ENCODE data around the gene HERC2. TPM values are rescaled to one million over a fixed set of nuclear protein-coding genes. Genes with fewer than 3 reads are reported as not detected.
"Not testable (repeated sequence)": the region's sequence is repeated elsewhere in the genome, so short reads cannot be mapped to it uniquely, and the experiment has no call there.

The HERC2 gene
- total RNA-seq, 2 donors from 2014 or later = 36.7 to 42.9 TPM

DNA sequence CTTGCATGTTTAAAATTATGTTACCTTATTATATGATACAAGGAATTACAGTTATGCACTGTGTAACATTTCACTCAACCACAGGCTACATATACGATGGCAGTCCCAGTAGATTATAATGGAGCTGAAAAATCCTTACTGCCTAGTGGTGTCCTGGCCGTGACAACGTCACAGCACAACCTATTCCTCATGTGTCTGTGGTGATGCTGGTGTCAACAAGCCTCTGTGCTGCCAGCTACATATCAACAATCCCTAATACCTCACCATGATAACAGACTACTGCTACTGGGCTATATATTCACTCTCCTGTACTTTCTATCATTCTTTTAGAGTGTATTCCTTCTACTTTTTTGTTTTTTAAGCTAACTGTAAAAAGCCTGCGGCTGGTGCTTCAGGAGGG, 142.7 kb downstream of the HERC2 start:
- Mint-ChIP-seq H3K27ac (peak overlapping the region; percentile 72), H3K36me3 (ENCODE audit: insufficient read depth in 2 of 2) (peaks cover 2 to 6% of the 10 kb centered on the region in 2 donors), H3K4me3 (no peak overlapping the region), H3K9me3 (no peaks in the 10 kb centered on the region), H3K27me3 (ENCODE audit: low read depth) (no peaks in the 10 kb centered on the region), H3K4me1 (ENCODE audit: low read depth) (no peaks in the 10 kb centered on the region)
- no peak for DNase-seq
- no peak for ATAC-seq (replicated peaks in 1 of 2)

GRCh38 chr15:28178727-28179126, 143.3 kb downstream of the HERC2 start:
- ATAC-seq (replicated peaks in 1 of 2) (no peak), DNase-seq (no peak)
- no peak overlapping the region for H3K4me3 Mint-ChIP-seq
- no peaks in the 10 kb centered on the region for H3K4me1 Mint-ChIP-seq (ENCODE audit: low read depth)
- H3K9me3 Mint-ChIP-seq = no peaks in the 10 kb centered on the region
- H3K27ac Mint-ChIP-seq = no peak overlapping the region
- no peaks in the 10 kb centered on the region for H3K27me3 Mint-ChIP-seq (ENCODE audit: low read depth)
- peaks cover 2 to 6% of the 10 kb centered on the region in 2 donors for H3K36me3 Mint-ChIP-seq (ENCODE audit: insufficient read depth in 2 of 2)

- Mint-ChIP-seq H3K27me3 (ENCODE audit: low read depth) (no peaks in the 10 kb centered on the region), H3K27ac (no peak overlapping the region), H3K4me1 (ENCODE audit: low read depth) (no peaks in the 10 kb centered on the region), H3K4me3 (no peak overlapping the region), H3K36me3 (ENCODE audit: insufficient read depth in 2 of 2) (peaks cover 2 to 9% of the 10 kb centered on the region in 2 donors), H3K9me3 (no peaks in the 10 kb centered on the region)
- ATAC-seq (replicated peaks in 1 of 2) (no peak), DNase-seq (no peak)
These were observed 143.7 kb downstream of the HERC2 start for GRCh38 chr15:28178290-28178689.

DNA sequence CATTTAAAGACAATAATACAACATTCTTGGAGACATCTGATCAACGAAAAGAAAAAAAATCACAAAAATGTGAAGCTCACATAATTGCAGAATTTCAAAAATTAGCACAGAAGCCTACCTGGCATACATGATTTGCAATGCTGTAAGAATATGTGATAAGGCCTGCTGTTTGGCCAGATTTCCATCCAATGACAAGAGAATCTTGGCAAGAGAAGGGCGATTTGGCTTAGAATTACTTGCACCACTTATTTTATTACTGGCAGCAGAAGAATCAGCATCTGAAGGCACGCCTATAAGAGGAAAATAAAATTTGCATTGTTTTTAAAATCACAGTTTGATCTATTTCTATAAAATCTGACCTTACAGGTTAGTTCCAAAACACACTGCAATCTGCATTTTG, 152.6 kb downstream of the HERC2 start:
- DNase-seq = no peak
- no peak overlapping the region for H3K27ac Mint-ChIP-seq
- H3K36me3 Mint-ChIP-seq (ENCODE audit: insufficient read depth in 2 of 2) = peaks cover 7 to 27% of the 10 kb centered on the region in 2 donors
- H3K9me3 Mint-ChIP-seq = no peaks in the 10 kb centered on the region
- no peak for ATAC-seq (replicated peaks in 1 of 2)
- no peaks in the 10 kb centered on the region for H3K4me1 Mint-ChIP-seq (ENCODE audit: low read depth)
- no peaks in the 10 kb centered on the region for H3K27me3 Mint-ChIP-seq (ENCODE audit: low read depth)
- no peak overlapping the region for H3K4me3 Mint-ChIP-seq

- H3K36me3 Mint-ChIP-seq (ENCODE audit: insufficient read depth in 2 of 2) = peaks cover 7 to 26% of the 10 kb centered on the region in 2 donors
- H3K4me1 Mint-ChIP-seq (ENCODE audit: low read depth); ATAC-seq (replicated peaks in 1 of 2); H3K27me3 Mint-ChIP-seq (ENCODE audit: low read depth); DNase-seq; H3K9me3 Mint-ChIP-seq: not testable (repeated sequence)
- peak overlapping the region; percentile 88 for H3K27ac Mint-ChIP-seq
- peak overlapping the region in 1 of 2 donors; percentile 20 for H3K4me3 Mint-ChIP-seq
These were observed 153.4 kb downstream of the HERC2 start for GRCh38 chr15:28168405-28169121.

DNA sequence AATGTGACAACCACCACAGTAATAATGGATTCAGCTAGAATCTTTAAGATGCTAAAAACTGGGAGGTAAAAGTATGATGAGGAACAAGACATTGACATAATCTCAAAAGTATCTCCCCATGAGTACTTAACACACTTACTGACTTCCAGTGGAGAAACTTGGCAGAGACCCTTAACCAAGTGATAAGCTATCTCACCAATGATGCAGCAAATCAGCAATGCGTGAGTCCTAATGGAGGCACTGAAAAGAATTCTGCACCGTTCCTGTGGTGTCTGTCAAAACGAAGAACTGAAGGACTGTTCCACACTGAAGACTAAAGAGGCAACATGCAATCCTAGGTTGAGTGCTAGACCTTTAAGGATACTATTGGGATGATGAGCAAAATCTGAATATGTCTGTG, 154.9 kb downstream of the HERC2 start:
- DNase-seq (no peak), ATAC-seq (replicated peaks in 1 of 2) (no peak)
- no peak overlapping the region for H3K27ac Mint-ChIP-seq
- no peaks in the 10 kb centered on the region for H3K4me1 Mint-ChIP-seq (ENCODE audit: low read depth)
- H3K36me3 Mint-ChIP-seq (ENCODE audit: insufficient read depth in 2 of 2) = peaks cover 7 to 31% of the 10 kb centered on the region in 2 donors
- no peaks in the 10 kb centered on the region for H3K27me3 Mint-ChIP-seq (ENCODE audit: low read depth)
- no peak overlapping the region for H3K4me3 Mint-ChIP-seq
- H3K9me3 Mint-ChIP-seq = no peaks in the 10 kb centered on the region

- no peak overlapping the region for H3K27ac Mint-ChIP-seq
- no peaks in the 10 kb centered on the region for H3K4me1 Mint-ChIP-seq (ENCODE audit: low read depth)
- peaks cover 7 to 36% of the 10 kb centered on the region in 2 donors for H3K36me3 Mint-ChIP-seq (ENCODE audit: insufficient read depth in 2 of 2)
- no peak for DNase-seq
- no peaks in the 10 kb centered on the region for H3K9me3 Mint-ChIP-seq
- H3K4me3 Mint-ChIP-seq = no peak overlapping the region
- H3K27me3 Mint-ChIP-seq (ENCODE audit: low read depth) = no peaks in the 10 kb centered on the region
- no peak for ATAC-seq (replicated peaks in 1 of 2)
These were observed 156.2 kb downstream of the HERC2 start for GRCh38 chr15:28165791-28166190.

DNA sequence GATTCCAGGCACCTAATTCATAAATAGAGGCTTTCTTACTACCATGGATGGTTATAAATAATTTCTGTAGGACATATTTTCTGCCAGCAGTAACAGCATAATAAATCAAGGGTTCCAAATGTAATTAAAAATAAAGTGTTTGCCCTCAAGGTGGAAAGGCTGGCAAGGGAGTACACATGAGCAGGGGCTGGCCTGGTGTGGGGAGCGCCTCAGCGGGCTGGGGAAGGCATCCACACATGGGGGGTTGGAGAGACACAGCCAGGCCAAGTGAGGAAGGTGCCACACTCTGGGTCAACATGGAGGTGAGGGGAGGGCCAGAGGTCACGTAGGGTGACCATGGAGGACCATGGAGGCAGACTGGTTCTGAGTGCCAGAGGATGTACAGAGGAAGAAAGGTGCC, 157.1 kb downstream of the HERC2 start:
- Mint-ChIP-seq H3K36me3 (ENCODE audit: insufficient read depth in 2 of 2) (peaks cover 7 to 38% of the 10 kb centered on the region in 2 donors), H3K9me3 (no peaks in the 10 kb centered on the region), H3K27me3 (ENCODE audit: low read depth) (no peaks in the 10 kb centered on the region), H3K4me1 (ENCODE audit: low read depth) (no peaks in the 10 kb centered on the region), H3K27ac (peak overlapping the region; percentile 82), H3K4me3 (no peak overlapping the region)
- DNase-seq (no peak), ATAC-seq (replicated peaks in 1 of 2) (no peak)

DNA sequence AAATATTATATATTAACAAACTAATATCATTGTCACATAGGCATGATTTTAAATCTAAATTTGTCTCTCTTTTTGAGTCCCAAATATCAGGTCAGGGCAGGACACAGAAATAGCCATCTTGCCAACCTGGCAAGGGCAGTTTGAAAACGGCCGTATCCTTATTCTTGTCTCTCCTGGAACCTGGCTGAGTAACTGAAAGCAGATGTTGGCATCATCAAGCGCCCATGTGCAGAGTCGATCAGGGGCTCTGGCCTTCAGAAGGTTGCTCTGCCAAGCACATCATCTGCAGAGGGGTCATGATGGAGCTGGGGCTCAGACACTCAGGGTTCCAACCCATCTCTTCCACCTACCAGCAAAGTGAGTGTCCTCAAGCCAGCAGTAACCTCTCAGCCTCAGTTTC, 167.7 kb downstream of the HERC2 start:
- no peaks in the 10 kb centered on the region for H3K27me3 Mint-ChIP-seq (ENCODE audit: low read depth)
- H3K27ac Mint-ChIP-seq = no peak overlapping the region
- no peak for ATAC-seq (replicated peaks in 1 of 2)
- DNase-seq = no peak
- H3K9me3 Mint-ChIP-seq = peaks cover 9 to 10% of the 10 kb centered on the region in 2 donors
- H3K4me3 Mint-ChIP-seq = no peak overlapping the region
- peaks cover 5 to 34% of the 10 kb centered on the region in 2 donors for H3K36me3 Mint-ChIP-seq (ENCODE audit: insufficient read depth in 2 of 2)
- H3K4me1 Mint-ChIP-seq (ENCODE audit: low read depth) = no peaks in the 10 kb centered on the region

DNA sequence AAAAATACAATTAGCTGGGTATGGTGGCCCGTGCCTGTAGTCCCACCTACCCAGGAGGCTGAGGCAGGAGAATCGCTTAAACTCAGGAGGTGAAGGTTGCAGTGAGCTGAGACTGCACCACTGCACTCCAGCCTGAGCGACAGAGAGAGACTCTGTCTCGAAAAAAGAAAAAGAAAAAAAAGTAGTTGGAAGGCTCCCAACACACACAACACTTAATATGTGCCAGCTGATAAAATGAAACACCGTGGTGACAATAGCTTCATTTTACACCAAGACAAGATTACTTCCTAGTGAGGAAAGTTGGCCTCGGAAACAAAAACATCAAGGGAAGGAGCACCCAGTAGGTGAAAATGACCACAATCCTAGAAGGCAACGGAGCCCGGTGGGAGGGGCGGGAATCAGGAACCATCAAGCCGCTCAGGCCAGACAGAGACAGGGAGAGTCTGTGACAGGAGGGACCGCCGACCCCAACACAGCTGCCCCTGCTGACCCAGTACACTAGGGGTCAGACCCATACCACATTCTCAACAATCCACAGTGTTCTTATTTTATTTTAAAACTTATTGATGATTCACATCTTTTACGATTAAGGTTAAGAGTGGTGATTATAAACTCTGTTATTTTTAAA, 168.4 kb downstream of the HERC2 start:
- H3K9me3 Mint-ChIP-seq = peaks cover 9 to 15% of the 10 kb centered on the region in 2 donors
- no peaks in the 10 kb centered on the region for H3K27me3 Mint-ChIP-seq (ENCODE audit: low read depth)

GRCh38 chr15:28152538-28152923, 169.4 kb downstream of the HERC2 start:
- H3K27ac Mint-ChIP-seq = peak overlapping the region; percentile 13
- H3K4me3 Mint-ChIP-seq; H3K27me3 Mint-ChIP-seq (ENCODE audit: low read depth); H3K4me1 Mint-ChIP-seq (ENCODE audit: low read depth); ATAC-seq (replicated peaks in 1 of 2); DNase-seq: not testable (repeated sequence)
- peaks cover 7 to 15% of the 10 kb centered on the region in 2 donors for H3K9me3 Mint-ChIP-seq
- H3K36me3 Mint-ChIP-seq (ENCODE audit: insufficient read depth in 2 of 2) = peaks cover 8 to 33% of the 10 kb centered on the region in 2 donors

More for the DNA sequence above, 168.4 kb downstream of the HERC2 start:
- no peak for DNase-seq
- H3K27ac Mint-ChIP-seq = peak overlapping the region; percentile 7
- H3K36me3 Mint-ChIP-seq (ENCODE audit: insufficient read depth in 2 of 2) = peaks cover 5 to 38% of the 10 kb centered on the region in 2 donors
- ATAC-seq (replicated peaks in 1 of 2) = no peak
- no peaks in the 10 kb centered on the region for H3K4me1 Mint-ChIP-seq (ENCODE audit: low read depth)
- no peak overlapping the region for H3K4me3 Mint-ChIP-seq

GRCh38 chr15:28151864-28152537, 170.0 kb downstream of the HERC2 start:
- ATAC-seq (replicated peaks in 1 of 2) = peak in 1 of 2 donors; percentile 83
- Mint-ChIP-seq H3K36me3 (ENCODE audit: insufficient read depth in 2 of 2) (peaks cover 8 to 30% of the 10 kb centered on the region in 2 donors), H3K27ac (peak overlapping the region; percentile 13), H3K9me3 (peaks cover 7 to 15% of the 10 kb centered on the region in 2 donors)
- not testable (repeated sequence) for H3K27me3 Mint-ChIP-seq (ENCODE audit: low read depth); DNase-seq; H3K4me3 Mint-ChIP-seq; H3K4me1 Mint-ChIP-seq (ENCODE audit: low read depth)

- H3K27ac Mint-ChIP-seq = peak overlapping the region; percentile 85
- no peaks in the 10 kb centered on the region for H3K27me3 Mint-ChIP-seq (ENCODE audit: low read depth)
- H3K36me3 Mint-ChIP-seq (ENCODE audit: insufficient read depth in 2 of 2) = peaks cover 9 to 29% of the 10 kb centered on the region in 2 donors
- H3K4me3 Mint-ChIP-seq = no peak overlapping the region
- H3K4me1 Mint-ChIP-seq (ENCODE audit: low read depth) = no peaks in the 10 kb centered on the region
- ATAC-seq (replicated peaks in 1 of 2) (no peak), DNase-seq (no peak)
- H3K9me3 Mint-ChIP-seq = peaks cover 5 to 15% of the 10 kb centered on the region in 2 donors
These were observed 174.2 kb downstream of the HERC2 start for GRCh38 chr15:28147801-28148200.

All from activated T-cell treated with anti-CD3 and anti-CD28 coated beads, Interleukin-2, amount 50 U/mL, for 72 hours (primary cell).